Measurements from ENCODE around the gene PSG6.
A peak's percentile ranks its signal among the peaks of the same experiment; 100 is the strongest.
"Not testable (repeated sequence)": the region's sequence is repeated elsewhere in the genome, so short reads cannot be mapped to it uniquely, and the experiment has no call there.

Gene PSG6

DNA sequence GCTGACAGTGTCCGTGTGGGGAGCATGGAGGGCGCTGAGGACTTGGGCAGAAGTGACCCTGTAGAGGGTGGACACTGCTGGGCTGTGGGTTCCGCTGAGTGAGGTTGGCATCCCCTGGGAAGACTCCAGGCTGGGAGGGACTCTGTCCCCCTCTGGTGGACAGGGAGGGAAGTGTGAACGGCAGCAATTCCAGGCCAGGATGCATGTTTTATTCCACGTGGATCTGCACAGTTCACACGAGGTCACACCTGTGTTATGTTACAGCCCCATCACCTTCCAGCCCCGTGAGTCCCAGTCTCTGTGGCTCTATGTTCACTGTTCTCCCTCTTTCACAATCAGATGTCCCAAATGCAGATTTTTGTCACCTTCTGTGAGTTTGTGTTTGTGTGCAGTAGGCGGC is 36.4 kb downstream of the PSG6 start:
- POLR2A ChIA-PET; H3K4me1 ChIP-seq (ENCODE audit: control insufficient read depth, insufficient read depth, low read length); H3K27ac ChIP-seq (ENCODE audit: extremely low read depth, low read depth, low read length); H3K4me3 ChIP-seq (ENCODE audit: low read depth, low read length); H3K9me3 ChIP-seq (ENCODE audit: control insufficient read depth, insufficient read depth, low read depth, low read length); H3K36me3 ChIP-seq (ENCODE audit: control insufficient read depth in 2 of 2, insufficient read depth in 1 of 2, low read length in 2 of 2): not testable (repeated sequence)
- TF ChIP-seq, protein P1, sequence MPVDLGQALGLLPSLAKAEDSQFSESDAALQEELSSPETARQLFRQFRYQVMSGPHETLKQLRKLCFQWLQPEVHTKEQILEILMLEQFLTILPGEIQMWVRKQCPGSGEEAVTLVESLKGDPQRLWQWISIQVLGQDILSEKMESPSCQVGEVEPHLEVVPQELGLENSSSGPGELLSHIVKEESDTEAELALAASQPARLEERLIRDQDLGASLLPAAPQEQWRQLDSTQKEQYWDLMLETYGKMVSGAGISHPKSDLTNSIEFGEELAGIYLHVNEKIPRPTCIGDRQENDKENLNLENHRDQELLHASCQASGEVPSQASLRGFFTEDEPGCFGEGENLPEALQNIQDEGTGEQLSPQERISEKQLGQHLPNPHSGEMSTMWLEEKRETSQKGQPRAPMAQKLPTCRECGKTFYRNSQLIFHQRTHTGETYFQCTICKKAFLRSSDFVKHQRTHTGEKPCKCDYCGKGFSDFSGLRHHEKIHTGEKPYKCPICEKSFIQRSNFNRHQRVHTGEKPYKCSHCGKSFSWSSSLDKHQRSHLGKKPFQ (tag by site-specific recombination; IDR thresholded peaks at IDR 0.05), result 0 out of 2 replicates have a peak, but pooled peaks have one; percentile 48
- CTCF ChIA-PET, result interaction anchor here (0.6 to 4.7 kb wide), 3 partner anchors 11 to 88 kb away, joined by 3 to 54 read pairs (median 5); no protein-coding TSS in a partner anchor

DNA sequence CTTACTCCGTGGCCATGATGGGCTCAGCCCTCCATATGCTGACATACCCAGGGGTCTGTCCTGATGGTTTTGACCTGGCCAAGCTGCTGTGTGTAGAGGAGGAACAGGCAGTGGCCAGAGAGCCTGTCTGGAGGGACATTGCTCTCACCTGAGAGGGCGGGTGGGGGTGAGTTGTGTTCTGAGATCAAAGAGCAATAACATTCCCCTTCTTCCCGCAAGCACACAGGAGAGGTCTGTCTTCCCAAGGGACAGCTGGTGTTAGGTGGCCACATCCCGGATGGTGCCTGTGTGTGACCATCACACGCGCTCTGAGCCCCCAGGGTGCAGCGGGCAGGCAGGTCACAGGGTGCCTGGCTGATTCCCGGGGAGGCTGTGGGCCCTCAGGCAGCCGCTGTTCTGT is 37.1 kb downstream of the PSG6 start:
- POLR2A ChIA-PET; H3K4me3 ChIP-seq (ENCODE audit: low read depth, low read length); H3K36me3 ChIP-seq (ENCODE audit: control insufficient read depth in 2 of 2, insufficient read depth in 1 of 2, low read length in 2 of 2); H3K9me3 ChIP-seq (ENCODE audit: control insufficient read depth, insufficient read depth, low read depth, low read length); H3K27ac ChIP-seq (ENCODE audit: extremely low read depth, low read depth, low read length); H3K4me1 ChIP-seq (ENCODE audit: control insufficient read depth, insufficient read depth, low read length): not testable (repeated sequence)
- CTCF ChIA-PET, result interaction anchor here (0.6 to 1.1 kb wide), 3 partner anchors 11 to 107 kb away, joined by 3 to 5 read pairs (median 3); no protein-coding TSS in a partner anchor

DNA sequence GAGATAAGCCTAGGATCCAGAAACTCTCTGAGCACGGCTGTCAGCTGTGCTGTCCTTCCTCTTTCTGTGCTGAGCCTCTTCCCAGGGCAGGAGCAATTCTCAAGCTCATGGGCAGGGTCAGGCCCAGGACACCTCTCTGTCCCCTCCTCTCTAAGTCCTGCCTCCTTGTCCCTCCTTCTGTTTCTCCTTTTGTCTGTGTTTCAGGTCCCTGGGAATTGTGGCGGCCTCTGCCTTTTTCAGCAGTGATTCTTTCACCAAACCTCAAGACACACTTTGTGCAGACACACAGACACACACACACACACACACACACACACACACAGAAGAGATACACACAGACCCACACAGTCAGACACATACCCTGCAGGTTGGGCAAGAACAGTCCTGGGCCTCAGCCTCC is 38.1 kb downstream of the PSG6 start, which contains the start of gene PSG1:
Gene PSG1, minus strand, starts transcription at position 101 of the 400 bp plus-strand sequence. CDS start 132 bp downstream, outside the sequence.
- ChIA-PET POLR2A (no interaction called here), CTCF (interaction anchor here (0.8 to 1.2 kb wide), 2 partner anchors 22 to 106 kb away, joined by 3 to 5 read pairs; no protein-coding TSS in a partner anchor)
- Histone ChIP-seq H3K36me3 (ENCODE audit: control insufficient read depth in 2 of 2, insufficient read depth in 1 of 2, low read length in 2 of 2) (no peaks in the 10 kb centered on the region), H3K27ac (ENCODE audit: extremely low read depth, low read depth, low read length) (no peak within 1 kb of the TSS), H3K4me3 (ENCODE audit: low read depth, low read length) (no peak within 1 kb of the TSS), H3K9me3 (ENCODE audit: control insufficient read depth, insufficient read depth, low read depth, low read length) (no peaks in the 10 kb centered on the region), H3K4me1 (ENCODE audit: control insufficient read depth, insufficient read depth, low read length) (no peaks in the 10 kb centered on the region)
- TF ChIP-seq HOXA7 (CRISPR knock-in tag; IDR thresholded peaks at IDR 0.05; ENCODE audit: borderline replicate concordance), result no peak
- no peak for TF ChIP-seq ZFP41 (tag by site-specific recombination; IDR thresholded peaks at IDR 0.05; ENCODE audit: borderline replicate concordance)
- TF ChIP-seq ZNF302 (tag by site-specific recombination; IDR thresholded peaks at IDR 0.05; ENCODE audit: low read depth), result no peak
- TF ChIP-seq ZNF776 (tag by site-specific recombination; IDR thresholded peaks at IDR 0.05; ENCODE audit: borderline replicate concordance), result no peak
- no peak for TF ChIP-seq ZNF707 (tag by site-specific recombination; IDR thresholded peaks at IDR 0.05)
- no peak for TF ChIP-seq ZNF146 (tag by site-specific recombination; IDR thresholded peaks at IDR 0.05)
- no peak for TF ChIP-seq BCL11A (tag by site-specific recombination; IDR thresholded peaks at IDR 0.05; ENCODE audit: low read depth)
- TF ChIP-seq ZNF473 (tag by site-specific recombination; IDR thresholded peaks at IDR 0.05), result no peak
- TF ChIP-seq ZNF747 (tag by site-specific recombination; IDR thresholded peaks at IDR 0.05), result no peak

DNA sequence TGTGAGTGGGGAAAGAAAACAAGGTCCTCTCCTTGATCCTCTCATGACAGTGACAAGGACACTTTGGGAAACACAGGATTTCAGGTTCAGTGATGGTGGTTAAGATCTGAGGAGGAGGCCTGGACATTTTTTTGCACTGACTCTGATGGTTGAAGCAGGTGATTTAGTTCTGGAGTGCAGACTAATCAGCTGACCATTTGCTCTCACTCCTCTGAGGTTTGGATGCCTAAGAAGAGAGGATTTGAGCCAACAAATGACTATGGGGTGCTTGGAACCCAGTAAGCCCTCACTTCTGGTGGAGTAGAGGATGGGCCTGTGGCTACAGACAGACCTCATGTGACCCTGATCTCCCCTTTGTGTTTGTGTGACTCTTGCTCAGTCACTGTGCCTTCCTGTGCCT is 41.1 kb downstream of the PSG6 start:
- H3K36me3 ChIP-seq (ENCODE audit: control insufficient read depth in 2 of 2, insufficient read depth in 1 of 2, low read length in 2 of 2); POLR2A ChIA-PET; H3K4me3 ChIP-seq (ENCODE audit: low read depth, low read length); H3K9me3 ChIP-seq (ENCODE audit: control insufficient read depth, insufficient read depth, low read depth, low read length); H3K4me1 ChIP-seq (ENCODE audit: control insufficient read depth, insufficient read depth, low read length); H3K27ac ChIP-seq (ENCODE audit: extremely low read depth, low read depth, low read length): not testable (repeated sequence)
- CTCF ChIA-PET, result interaction anchor here (0.6 to 1.3 kb wide), 8 partner anchors 9 to 210 kb away, joined by 3 to 6 read pairs (median 3); no protein-coding TSS in a partner anchor

DNA sequence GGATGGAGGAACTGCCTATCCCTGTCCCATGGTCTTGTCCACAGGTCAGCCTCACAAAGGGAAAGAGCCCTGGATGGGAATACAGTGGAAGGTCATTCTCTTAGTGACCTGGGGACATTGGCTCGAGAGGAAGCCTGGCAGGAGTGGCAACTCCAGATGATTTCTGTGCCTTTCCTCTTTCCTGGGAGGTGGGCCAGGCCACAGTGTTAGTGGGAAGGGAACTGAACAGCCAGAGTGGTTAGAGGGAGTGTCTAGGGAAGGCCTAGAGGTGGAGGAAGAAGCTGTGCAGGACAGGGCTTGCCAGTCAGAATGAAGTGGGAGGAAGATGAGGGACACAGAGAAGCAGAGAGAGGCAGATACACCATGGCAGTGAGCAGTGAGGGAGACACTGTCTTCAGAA is 41.8 kb downstream of the PSG6 start:
- H3K9me3 ChIP-seq (ENCODE audit: control insufficient read depth, insufficient read depth, low read depth, low read length); H3K4me3 ChIP-seq (ENCODE audit: low read depth, low read length); H3K4me1 ChIP-seq (ENCODE audit: control insufficient read depth, insufficient read depth, low read length); H3K36me3 ChIP-seq (ENCODE audit: control insufficient read depth in 2 of 2, insufficient read depth in 1 of 2, low read length in 2 of 2); POLR2A ChIA-PET; H3K27ac ChIP-seq (ENCODE audit: extremely low read depth, low read depth, low read length): not testable (repeated sequence)
- CTCF ChIA-PET, result interaction anchor here (0.7 to 1.3 kb wide), 3 partner anchors 9 to 182 kb away, joined by 3 to 6 read pairs (median 3); no protein-coding TSS in a partner anchor
